ENCODE data around the gene CCDC148.

Gene CCDC148

GRCh38 chr2:158456309-158457066 is at the start of gene CCDC148, which contains the start of gene PKP4:
Gene CCDC148, minus strand, starts transcription at chr2:158456753. Its CDS starts 314 bp downstream, at chr2:158456439.
Gene PKP4, plus strand, starts transcription at chr2:158456952. Its CDS starts 76,233 bp downstream, at chr2:158533185.
- Histone ChIP-seq H3K27me3 (ENCODE audit: control insufficient read depth, insufficient read depth, low read length) (no peaks in the 10 kb centered on the region), H3K79me2 (peaks cover 14% of the 10 kb centered on the region), H3K36me3 (ENCODE audit: control insufficient read depth, insufficient read depth, low read length) (no peaks in the 10 kb centered on the region), H3K4me3 (ENCODE audit: low read depth, low read length) (peak within 1 kb of the TSS; percentile 82), H3K4me1 (peaks cover 22% of the 10 kb centered on the region), H3K9ac (peak within 1 kb of the TSS; percentile 70), H3K27ac (peak within 1 kb of the TSS; percentile 95), H3K9me3 (ENCODE audit: control insufficient read depth, low read length) (no peaks in the 10 kb centered on the region), H3K4me2 (ENCODE audit: low read length) (peak within 1 kb of the TSS; percentile 79), H2AFZ (peak within 1 kb of the TSS; percentile 96)
- TF ChIP-seq, protein P1, sequence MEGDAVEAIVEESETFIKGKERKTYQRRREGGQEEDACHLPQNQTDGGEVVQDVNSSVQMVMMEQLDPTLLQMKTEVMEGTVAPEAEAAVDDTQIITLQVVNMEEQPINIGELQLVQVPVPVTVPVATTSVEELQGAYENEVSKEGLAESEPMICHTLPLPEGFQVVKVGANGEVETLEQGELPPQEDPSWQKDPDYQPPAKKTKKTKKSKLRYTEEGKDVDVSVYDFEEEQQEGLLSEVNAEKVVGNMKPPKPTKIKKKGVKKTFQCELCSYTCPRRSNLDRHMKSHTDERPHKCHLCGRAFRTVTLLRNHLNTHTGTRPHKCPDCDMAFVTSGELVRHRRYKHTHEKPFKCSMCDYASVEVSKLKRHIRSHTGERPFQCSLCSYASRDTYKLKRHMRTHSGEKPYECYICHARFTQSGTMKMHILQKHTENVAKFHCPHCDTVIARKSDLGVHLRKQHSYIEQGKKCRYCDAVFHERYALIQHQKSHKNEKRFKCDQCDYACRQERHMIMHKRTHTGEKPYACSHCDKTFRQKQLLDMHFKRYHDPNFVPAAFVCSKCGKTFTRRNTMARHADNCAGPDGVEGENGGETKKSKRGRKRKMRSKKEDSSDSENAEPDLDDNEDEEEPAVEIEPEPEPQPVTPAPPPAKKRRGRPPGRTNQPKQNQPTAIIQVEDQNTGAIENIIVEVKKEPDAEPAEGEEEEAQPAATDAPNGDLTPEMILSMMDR (IDR thresholded peaks at IDR 0.05): no peak

DNA sequence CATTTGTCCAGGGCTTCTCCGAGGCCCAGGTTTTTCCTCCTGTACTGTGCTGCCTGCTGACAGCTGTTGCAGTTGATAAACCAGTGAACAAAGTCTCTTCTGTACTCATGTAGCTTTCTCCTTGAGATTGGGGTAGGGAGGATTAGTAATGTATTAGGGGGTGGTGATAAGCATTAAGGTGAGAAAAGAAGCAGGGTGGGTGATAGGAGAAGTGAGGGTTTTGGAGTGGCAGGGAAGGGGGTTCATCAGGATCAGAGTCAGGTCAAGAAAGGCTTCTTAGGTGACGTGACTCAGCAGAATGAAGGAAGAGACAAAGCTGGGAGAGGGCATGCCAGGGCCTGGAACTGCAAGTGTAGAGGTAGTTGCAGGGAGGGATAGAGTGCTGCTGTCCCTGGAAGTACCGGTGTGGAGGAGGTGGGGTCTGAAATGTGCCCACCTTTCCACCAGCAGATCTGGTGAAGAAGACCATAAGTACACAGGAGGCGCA is 48.9 kb upstream of the CCDC148 start:
- H3K4me3 ChIP-seq (ENCODE audit: low read depth, low read length): no peak overlapping the region
- peaks cover 27% of the 10 kb centered on the region for H3K4me1 ChIP-seq
- no peaks in the 10 kb centered on the region for H3K9me3 ChIP-seq (ENCODE audit: control insufficient read depth, low read length)
- H3K9ac ChIP-seq: no peak overlapping the region
- H3K27ac ChIP-seq: no peak overlapping the region
- no peaks in the 10 kb centered on the region for H3K27me3 ChIP-seq (ENCODE audit: control insufficient read depth, insufficient read depth, low read length)
- H3K36me3 ChIP-seq (ENCODE audit: control insufficient read depth, insufficient read depth, low read length): no peaks in the 10 kb centered on the region
- peaks cover 8% of the 10 kb centered on the region for H3K79me2 ChIP-seq
- TF ChIP-seq, protein P1 (IDR thresholded peaks at IDR 0.05): no peak
- H3K4me2 ChIP-seq (ENCODE audit: low read length): no peak overlapping the region
- H2AFZ ChIP-seq: no peak overlapping the region

GRCh38 chr2:158504088-158504487 is 47.5 kb upstream of the CCDC148 start:
- no peaks in the 10 kb centered on the region for H3K27me3 ChIP-seq (ENCODE audit: control insufficient read depth, insufficient read depth, low read length)
- H3K79me2 ChIP-seq: peaks cover 8% of the 10 kb centered on the region
- no peak overlapping the region for H3K27ac ChIP-seq
- H2AFZ ChIP-seq: no peak overlapping the region
- no peaks in the 10 kb centered on the region for H3K9me3 ChIP-seq (ENCODE audit: control insufficient read depth, low read length)
- TF ChIP-seq, protein P1 (IDR thresholded peaks at IDR 0.05): no peak
- H3K9ac ChIP-seq: no peak overlapping the region
- H3K4me3 ChIP-seq (ENCODE audit: low read depth, low read length): no peak overlapping the region
- H3K36me3 ChIP-seq (ENCODE audit: control insufficient read depth, insufficient read depth, low read length): no peaks in the 10 kb centered on the region
- peaks cover 27% of the 10 kb centered on the region for H3K4me1 ChIP-seq
- no peak overlapping the region for H3K4me2 ChIP-seq (ENCODE audit: low read length)

- Histone ChIP-seq H2AFZ (no peak overlapping the region), H3K4me3 (ENCODE audit: low read depth, low read length) (no peak overlapping the region), H3K27me3 (ENCODE audit: control insufficient read depth, insufficient read depth, low read length) (no peaks in the 10 kb centered on the region), H3K4me2 (ENCODE audit: low read length) (no peak overlapping the region), H3K27ac (no peak overlapping the region), H3K79me2 (peaks cover 7% of the 10 kb centered on the region), H3K9me3 (ENCODE audit: control insufficient read depth, low read length) (no peaks in the 10 kb centered on the region), H3K9ac (no peak overlapping the region), H3K36me3 (ENCODE audit: control insufficient read depth, insufficient read depth, low read length) (no peaks in the 10 kb centered on the region), H3K4me1 (peaks cover 32% of the 10 kb centered on the region)
- TF ChIP-seq, protein P1 (IDR thresholded peaks at IDR 0.05): no peak
Observed at GRCh38 chr2:158502974-158503373, 46.4 kb upstream of the CCDC148 start.

Measured in parathyroid adenoma (tissue), 2 donors.